DMS53 (cell line): ENCODE measurements around the gene ADGRG3.

Experiments used
- DNase-seq: peaks from one replicate; lab custom pipeline; 2025; lab: John Stamatoyannopoulos, UW

Gene ADGRG3

GRCh38 chr16:57736419-57737351 is 68.6 kb downstream of the ADGRG3 start:
- DNase-seq = peak; percentile 93

DNA sequence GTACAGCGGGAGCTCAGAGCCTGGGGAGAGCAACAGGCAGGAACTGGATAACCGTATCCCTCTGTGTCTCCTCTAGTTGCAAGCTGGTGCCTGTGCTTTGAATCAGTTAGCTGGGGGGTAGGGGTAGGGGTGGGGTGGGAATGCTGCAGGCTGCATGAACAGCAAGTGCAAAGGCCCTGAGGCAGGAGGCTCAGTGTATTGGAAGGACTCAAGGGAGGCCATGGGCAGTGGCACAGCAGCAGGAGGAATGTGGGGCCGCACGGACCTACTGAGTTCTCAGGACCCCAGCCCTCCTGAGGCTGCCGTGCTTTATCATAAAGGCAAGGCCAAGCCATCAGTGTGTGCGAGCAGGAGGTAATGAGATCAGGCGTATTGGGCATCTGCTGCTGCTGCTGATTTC is 70.7 kb downstream of the ADGRG3 start:
- no peak for DNase-seq
